ENCODE results near the gene ANKRD33B.

ANKRD33B gene

GRCh38 chr5:10676224-10676623, 112.4 kb downstream of the ANKRD33B start:
- DNase-seq (ENCODE audit: low read depth): no peak

- DNase-seq (ENCODE audit: low read depth): no peak
Measured at GRCh38 chr5:10676946-10677345, 113.1 kb downstream of the ANKRD33B start.

GRCh38 chr5:10677533-10677932, 113.7 kb downstream of the ANKRD33B start:
- DNase-seq (ENCODE audit: low read depth): no peak

- no peak for DNase-seq (ENCODE audit: low read depth)
Measured at GRCh38 chr5:10678244-10678643, 114.4 kb downstream of the ANKRD33B start.

- DNase-seq (ENCODE audit: low read depth): no peak
Measured at GRCh38 chr5:10679336-10679988, 115.6 kb downstream of the ANKRD33B start.

GRCh38 chr5:10680876-10681481, 117.1 kb downstream of the ANKRD33B start:
- no peak for DNase-seq (ENCODE audit: low read depth)

- DNase-seq (ENCODE audit: low read depth): no peak
Measured at GRCh38 chr5:10681731-10682679, 118.1 kb downstream of the ANKRD33B start.

GRCh38 chr5:10682801-10683525, 119.1 kb downstream of the ANKRD33B start:
- no peak for DNase-seq (ENCODE audit: low read depth)

- DNase-seq (ENCODE audit: low read depth): no peak
Measured at GRCh38 chr5:10684303-10685086, 120.6 kb downstream of the ANKRD33B start.

- no peak for DNase-seq (ENCODE audit: low read depth)
Measured at GRCh38 chr5:10685115-10685521, 121.2 kb downstream of the ANKRD33B start.

- DNase-seq (ENCODE audit: low read depth): no peak
Measured at GRCh38 chr5:10686890-10687289, 123.0 kb downstream of the ANKRD33B start.

GRCh38 chr5:10688651-10689171, 124.8 kb downstream of the ANKRD33B start:
- DNase-seq (ENCODE audit: low read depth): no peak

GRCh38 chr5:10689391-10690081, 125.7 kb downstream of the ANKRD33B start:
- no peak for DNase-seq (ENCODE audit: low read depth)

GRCh38 chr5:10690460-10691440, 126.9 kb downstream of the ANKRD33B start:
- DNase-seq (ENCODE audit: low read depth): no peak

- no peak for DNase-seq (ENCODE audit: low read depth)
Measured at GRCh38 chr5:10691826-10692785, 128.2 kb downstream of the ANKRD33B start.

GRCh38 chr5:10695055-10695649, 131.3 kb downstream of the ANKRD33B start:
- DNase-seq (ENCODE audit: low read depth): no peak

GRCh38 chr5:10695759-10696543, 132.1 kb downstream of the ANKRD33B start:
- DNase-seq (ENCODE audit: low read depth): no peak

All from T follicular helper cell (primary cell).